Measurements from ENCODE around the gene TET1.
"Not testable (repeated sequence)": the region's sequence is repeated elsewhere in the genome, so short reads cannot be mapped to it uniquely, and the experiment has no call there.

Gene TET1

DNA sequence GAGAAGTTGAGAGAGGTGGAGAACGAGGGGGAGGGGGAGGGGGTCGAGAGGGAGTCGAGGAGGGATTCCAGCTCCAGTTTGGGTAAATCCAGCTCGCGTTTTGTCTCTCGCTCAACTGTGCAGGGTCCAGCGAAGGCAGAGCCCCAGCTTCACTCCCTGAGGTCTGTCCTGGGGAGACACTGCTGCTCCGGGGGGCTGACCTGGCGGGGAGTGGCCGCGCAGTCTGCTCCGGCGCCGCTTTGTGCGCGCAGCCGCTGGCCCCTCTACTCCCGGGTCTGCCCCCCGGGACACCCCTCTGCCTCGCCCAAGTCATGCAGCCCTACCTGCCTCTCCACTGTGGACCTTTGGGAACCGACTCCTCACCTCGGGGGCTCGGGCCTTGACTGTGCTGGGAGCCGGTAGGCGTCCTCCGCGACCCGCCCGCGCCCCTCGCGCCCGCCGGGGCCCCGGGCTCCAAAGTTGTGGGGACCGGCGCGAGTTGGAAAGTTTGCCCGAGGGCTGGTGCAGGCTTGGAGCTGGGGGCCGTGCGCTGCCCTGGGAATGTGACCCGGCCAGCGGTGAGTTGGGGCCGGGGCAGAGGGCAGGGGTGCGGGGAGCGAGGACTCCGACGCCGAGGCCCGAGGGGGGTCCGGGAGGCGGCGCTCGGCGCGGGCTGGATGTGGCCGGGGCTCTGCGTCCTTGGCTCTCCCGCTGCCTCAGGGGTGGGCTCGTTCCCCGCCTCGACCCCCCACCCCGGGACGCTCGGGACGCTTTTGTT lies at the start of gene TET1:
Gene TET1, plus strand, starts transcription at position 152 of the 757 bp plus-strand sequence. CDS start 12,002 bp downstream, outside the sequence.
- DNase-seq (ENCODE audit: low spot score in 2 of 2) = peak; percentile 80 to 94
- Histone ChIP-seq H3K4me1 (peaks cover 16% of the 10 kb centered on the region), H3K9me3 (no peaks in the 10 kb centered on the region), H3K27me3 (ENCODE audit: low read depth) (no peaks in the 10 kb centered on the region), H3K36me3 (replicated peaks) (peaks cover 10% of the 10 kb centered on the region; the same call in 1 of the 2 replicates), H3K4me3 (peak within 1 kb of the TSS; percentile 98)
- in situ Hi-C loops (cut with MboI; ENCODE audit: low sequenced_read_pairs) = loop anchor here (5.0 kb wide), 1 partner anchor 37 kb away; no protein-coding TSS in a partner anchor

DNA sequence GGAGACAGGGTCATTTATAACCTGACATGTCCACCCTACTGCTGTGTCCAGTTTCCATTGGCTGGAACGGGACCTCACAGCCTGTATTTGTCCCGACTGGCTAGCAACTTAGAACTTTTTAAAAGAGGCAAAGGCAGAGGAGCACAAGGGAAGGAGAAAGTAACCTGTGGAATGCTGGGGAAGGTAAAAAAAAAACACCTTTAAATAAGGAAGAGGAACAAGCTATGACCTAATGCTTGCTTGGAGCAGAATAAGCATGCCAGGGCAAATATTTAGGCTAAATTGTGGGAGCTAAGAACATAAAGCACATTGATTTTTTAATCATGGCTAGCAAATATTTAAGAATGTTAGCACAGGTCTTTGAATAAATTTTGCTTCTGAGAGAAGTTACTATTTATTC lies 43.9 kb upstream of the TET1 start:
- DNase-seq (ENCODE audit: low spot score in 2 of 2); H3K9me3 ChIP-seq; H3K27me3 ChIP-seq (ENCODE audit: low read depth); H3K4me3 ChIP-seq; in situ Hi-C loops (cut with MboI; ENCODE audit: low sequenced_read_pairs): not testable (repeated sequence)
- peaks cover 12% of the 10 kb centered on the region for H3K4me1 ChIP-seq
- H3K36me3 ChIP-seq (replicated peaks) = peaks cover 43% of the 10 kb centered on the region

DNA sequence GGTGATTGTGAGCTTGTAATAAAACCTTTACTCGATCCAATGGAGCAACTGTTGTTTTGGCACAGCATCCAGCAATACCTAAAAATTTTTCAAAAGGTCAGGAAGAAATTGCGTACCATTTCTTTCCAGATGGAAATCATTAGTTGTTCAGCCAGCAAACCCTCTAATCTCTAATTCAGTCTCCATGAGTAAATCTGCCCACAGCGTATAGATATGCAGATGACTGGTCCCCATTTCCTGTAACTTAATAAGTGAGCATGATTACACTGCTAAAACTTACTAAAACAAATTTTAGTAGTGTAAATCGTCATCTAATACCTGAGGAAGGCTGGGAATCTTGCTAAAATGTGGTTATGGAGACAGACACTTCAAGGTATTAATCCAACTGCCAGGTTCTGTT lies 43.4 kb upstream of the TET1 start:
- Histone ChIP-seq H3K36me3 (replicated peaks) (peaks cover 42% of the 10 kb centered on the region), H3K4me3 (no peak overlapping the region), H3K9me3 (no peaks in the 10 kb centered on the region), H3K4me1 (peaks cover 12% of the 10 kb centered on the region), H3K27me3 (ENCODE audit: low read depth) (no peaks in the 10 kb centered on the region)
- DNase-seq (ENCODE audit: low spot score in 2 of 2) = peak in 1 of 2 experiments; percentile 32
- in situ Hi-C loops (cut with MboI; ENCODE audit: low sequenced_read_pairs) = no loop called here

- Histone ChIP-seq H3K4me3 (no peak overlapping the region), H3K36me3 (replicated peaks) (peaks cover 45% of the 10 kb centered on the region), H3K27me3 (ENCODE audit: low read depth) (no peaks in the 10 kb centered on the region), H3K9me3 (no peaks in the 10 kb centered on the region), H3K4me1 (peaks cover 12% of the 10 kb centered on the region)
- no peak for DNase-seq (ENCODE audit: low spot score in 2 of 2)
- in situ Hi-C loops (cut with MboI; ENCODE audit: low sequenced_read_pairs) = no loop called here
These were observed 42.9 kb upstream of the TET1 start for GRCh38 chr10:68517188-68517587.

- H3K4me3 ChIP-seq; H3K9me3 ChIP-seq; H3K27me3 ChIP-seq (ENCODE audit: low read depth); DNase-seq (ENCODE audit: low spot score in 2 of 2); in situ Hi-C loops (cut with MboI; ENCODE audit: low sequenced_read_pairs): not testable (repeated sequence)
- H3K36me3 ChIP-seq (replicated peaks) = peaks cover 51% of the 10 kb centered on the region
- peaks cover 12% of the 10 kb centered on the region for H3K4me1 ChIP-seq
These were observed 41.5 kb upstream of the TET1 start for GRCh38 chr10:68518609-68519008.

GRCh38 chr10:68525490-68526038 lies 34.6 kb upstream of the TET1 start:
- Histone ChIP-seq H3K36me3 (replicated peaks) (peaks cover 34% of the 10 kb centered on the region), H3K4me1 (peaks cover 11% of the 10 kb centered on the region), H3K4me3 (peak overlapping the region; percentile 80)
- H3K27me3 ChIP-seq (ENCODE audit: low read depth); H3K9me3 ChIP-seq; in situ Hi-C loops (cut with MboI; ENCODE audit: low sequenced_read_pairs): not testable (repeated sequence)
- DNase-seq (ENCODE audit: low spot score in 2 of 2) = peak in 1 of 2 experiments; percentile 73

DNA sequence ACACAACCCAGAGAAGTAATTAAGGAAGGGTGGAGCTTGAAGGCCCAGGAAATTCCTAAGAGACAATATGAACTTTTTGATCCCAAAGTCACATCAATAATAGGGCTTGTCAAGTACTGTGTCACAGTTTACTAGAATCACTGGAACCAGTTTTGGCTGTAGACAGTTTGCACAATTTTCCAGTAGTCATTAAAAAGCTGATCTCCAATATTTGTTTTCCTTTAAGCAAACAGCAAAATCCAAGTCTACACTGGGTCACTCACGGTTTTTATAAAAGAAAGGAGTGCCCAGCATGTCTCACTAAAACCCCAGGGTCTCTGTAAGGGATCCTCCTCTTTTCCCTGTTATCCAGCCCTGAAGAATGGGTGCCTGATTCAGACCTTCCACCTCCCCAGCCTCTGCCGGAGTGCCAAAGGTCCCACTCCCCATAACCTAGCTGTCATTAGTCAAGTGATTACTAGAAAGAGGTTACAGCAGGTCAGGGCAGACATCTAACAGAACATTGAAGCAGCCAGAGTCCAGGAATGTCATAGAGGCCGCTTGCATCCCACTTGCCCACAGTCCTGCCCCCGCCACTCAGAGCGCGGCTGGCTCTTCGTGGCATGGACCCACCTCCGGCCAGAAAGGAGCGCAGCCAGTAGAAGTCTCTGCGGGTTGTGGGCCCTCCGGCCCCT lies 33.4 kb upstream of the TET1 start:
- H3K4me3 ChIP-seq = peak overlapping the region; percentile 80
- H3K4me1 ChIP-seq = peaks cover 11% of the 10 kb centered on the region
- H3K27me3 ChIP-seq (ENCODE audit: low read depth) = no peaks in the 10 kb centered on the region
- peak in 1 of 2 experiments; percentile 50 for DNase-seq (ENCODE audit: low spot score in 2 of 2)
- peaks cover 27% of the 10 kb centered on the region for H3K36me3 ChIP-seq (replicated peaks)
- in situ Hi-C loops (cut with MboI; ENCODE audit: low sequenced_read_pairs) = no loop called here
- no peaks in the 10 kb centered on the region for H3K9me3 ChIP-seq

GRCh38 chr10:68536973-68537372 lies 23.2 kb upstream of the TET1 start:
- Histone ChIP-seq H3K36me3 (replicated peaks) (no peaks in the 10 kb centered on the region), H3K4me1 (no peaks in the 10 kb centered on the region), H3K27me3 (ENCODE audit: low read depth) (no peaks in the 10 kb centered on the region), H3K9me3 (no peaks in the 10 kb centered on the region), H3K4me3 (no peak overlapping the region)
- in situ Hi-C loops (cut with MboI; ENCODE audit: low sequenced_read_pairs) = no loop called here
- DNase-seq (ENCODE audit: low spot score in 2 of 2) = no peak

- Histone ChIP-seq H3K4me3 (no peak overlapping the region), H3K27me3 (ENCODE audit: low read depth) (no peaks in the 10 kb centered on the region), H3K4me1 (no peaks in the 10 kb centered on the region), H3K9me3 (no peaks in the 10 kb centered on the region), H3K36me3 (replicated peaks) (no peaks in the 10 kb centered on the region)
- in situ Hi-C loops (cut with MboI; ENCODE audit: low sequenced_read_pairs) = no loop called here
- DNase-seq (ENCODE audit: low spot score in 2 of 2) = no peak
These were observed 22.3 kb upstream of the TET1 start for GRCh38 chr10:68537796-68538195.

- no peaks in the 10 kb centered on the region for H3K9me3 ChIP-seq
These were observed 16.9 kb upstream of the TET1 start for GRCh38 chr10:68543004-68543918.

GRCh38 chr10:68550747-68551411 lies 9.3 kb upstream of the TET1 start:
- no peaks in the 10 kb centered on the region for H3K9me3 ChIP-seq
- no peaks in the 10 kb centered on the region for H3K27me3 ChIP-seq (ENCODE audit: low read depth)
- in situ Hi-C loops (cut with MboI; ENCODE audit: low sequenced_read_pairs) = no loop called here
- H3K4me3 ChIP-seq = no peak overlapping the region
- no peaks in the 10 kb centered on the region for H3K36me3 ChIP-seq (replicated peaks)
- peaks cover 23% of the 10 kb centered on the region for H3K4me1 ChIP-seq
- peak; percentile 86 to 90 for DNase-seq (ENCODE audit: low spot score in 2 of 2)

More at GRCh38 chr10:68543004-68543918, 16.9 kb upstream of the TET1 start:
- no peaks in the 10 kb centered on the region for H3K36me3 ChIP-seq (replicated peaks)
- no peaks in the 10 kb centered on the region for H3K27me3 ChIP-seq (ENCODE audit: low read depth)
- H3K4me1 ChIP-seq = no peaks in the 10 kb centered on the region
- H3K4me3 ChIP-seq = no peak overlapping the region
- in situ Hi-C loops (cut with MboI; ENCODE audit: low sequenced_read_pairs) = no loop called here
- no peak for DNase-seq (ENCODE audit: low spot score in 2 of 2)

GRCh38 chr10:68553138-68553537 lies 7.0 kb upstream of the TET1 start:
- Histone ChIP-seq H3K9me3 (no peaks in the 10 kb centered on the region), H3K4me3 (no peak overlapping the region), H3K4me1 (peaks cover 23% of the 10 kb centered on the region), H3K36me3 (replicated peaks) (no peaks in the 10 kb centered on the region), H3K27me3 (ENCODE audit: low read depth) (no peaks in the 10 kb centered on the region)
- in situ Hi-C loops (cut with MboI; ENCODE audit: low sequenced_read_pairs) = no loop called here
- peak; percentile 89 to 97 for DNase-seq (ENCODE audit: low spot score in 2 of 2)

- H3K36me3 ChIP-seq (replicated peaks) = no peaks in the 10 kb centered on the region
- in situ Hi-C loops (cut with MboI; ENCODE audit: low sequenced_read_pairs) = no loop called here
- no peaks in the 10 kb centered on the region for H3K9me3 ChIP-seq
- H3K4me3 ChIP-seq = no peak overlapping the region
- H3K27me3 ChIP-seq (ENCODE audit: low read depth) = no peaks in the 10 kb centered on the region
- peaks cover 23% of the 10 kb centered on the region for H3K4me1 ChIP-seq
- no peak for DNase-seq (ENCODE audit: low spot score in 2 of 2)
These were observed 6.5 kb upstream of the TET1 start for GRCh38 chr10:68553599-68553998.

Measured in HAP-1 (cell line).